Stimulated activated CD4-positive, alpha-beta T cell treated with anti-CD3 and anti-CD28 coated beads, TNF-alpha, amount 100 ng/mL, for 1 hour (primary cell): ENCODE data around the gene UBTF.
"Not testable (repeated sequence)": the region's sequence is repeated elsewhere in the genome, so short reads cannot be mapped to it uniquely, and the experiment has no call there.

Source experiments
- DNase-seq, 3 donors: peaks; one replicate each; pipeline ENCODE4 v3.0.0-alpha.2; 2020; ENCODE audit warnings: low read depth in 3 of 3, low spot score in 1 of 3

The UBTF gene

GRCh38 chr17:44247440-44247841, 28.0 kb upstream of the UBTF start:
- DNase-seq = no peak

GRCh38 chr17:44241106-44241624, 21.7 kb upstream of the UBTF start:
- no peak for DNase-seq

GRCh38 chr17:44237886-44238285, 18.4 kb upstream of the UBTF start:
- not testable (repeated sequence) for DNase-seq

- no peak for DNase-seq
These were observed 17.0 kb upstream of the UBTF start for GRCh38 chr17:44236444-44236991.

- DNase-seq = no peak
These were observed 16.1 kb upstream of the UBTF start for GRCh38 chr17:44235583-44235936.

- no peak for DNase-seq
These were observed 14.1 kb upstream of the UBTF start for GRCh38 chr17:44233582-44233981.

GRCh38 chr17:44232061-44232460, 12.6 kb upstream of the UBTF start:
- no peak for DNase-seq

- no peak for DNase-seq
These were observed 10.7 kb upstream of the UBTF start for GRCh38 chr17:44230140-44230539.

- DNase-seq = no peak
These were observed 9.6 kb upstream of the UBTF start for GRCh38 chr17:44229090-44229489.

GRCh38 chr17:44223541-44224071, 4.1 kb upstream of the UBTF start:
- no peak for DNase-seq

GRCh38 chr17:44222112-44222869, 2.8 kb upstream of the UBTF start:
- no peak for DNase-seq

GRCh38 chr17:44221862-44222111, 2.3 kb upstream of the UBTF start:
- DNase-seq = no peak

- peak in 2 of 3 donors; percentile 26 to 38 for DNase-seq
These were observed 1.8 kb upstream of the UBTF start for GRCh38 chr17:44221084-44221861.

GRCh38 chr17:44220213-44221083, 973 bp upstream of the UBTF start:
- peak in 2 of 3 donors; percentile 22 to 44 for DNase-seq

GRCh38 chr17:44219108-44219615, 313 bp downstream of the UBTF start:
- peak in 2 of 3 donors; percentile 48 to 55 for DNase-seq

GRCh38 chr17:44218344-44219107, 949 bp downstream of the UBTF start:
- DNase-seq = peak; percentile 79 to 84 (median 81)

- DNase-seq = no peak
These were observed 1.6 kb downstream of the UBTF start for GRCh38 chr17:44217738-44218343.

GRCh38 chr17:44216694-44217093, 2.8 kb downstream of the UBTF start:
- no peak for DNase-seq

GRCh38 chr17:44216173-44216572, 3.3 kb downstream of the UBTF start:
- DNase-seq = no peak

- DNase-seq = no peak
These were observed 4.6 kb downstream of the UBTF start for GRCh38 chr17:44214896-44215295.
